ENCODE results near the gene YPEL5. TPM values are rescaled to one million over a fixed set of nuclear protein-coding genes. Genes with fewer than 3 reads are reported as not detected.

The YPEL5 gene
- total RNA-seq, 4 donors from 2014 or later, result 42.8 to 88.1 (median 80.5) TPM

DNA sequence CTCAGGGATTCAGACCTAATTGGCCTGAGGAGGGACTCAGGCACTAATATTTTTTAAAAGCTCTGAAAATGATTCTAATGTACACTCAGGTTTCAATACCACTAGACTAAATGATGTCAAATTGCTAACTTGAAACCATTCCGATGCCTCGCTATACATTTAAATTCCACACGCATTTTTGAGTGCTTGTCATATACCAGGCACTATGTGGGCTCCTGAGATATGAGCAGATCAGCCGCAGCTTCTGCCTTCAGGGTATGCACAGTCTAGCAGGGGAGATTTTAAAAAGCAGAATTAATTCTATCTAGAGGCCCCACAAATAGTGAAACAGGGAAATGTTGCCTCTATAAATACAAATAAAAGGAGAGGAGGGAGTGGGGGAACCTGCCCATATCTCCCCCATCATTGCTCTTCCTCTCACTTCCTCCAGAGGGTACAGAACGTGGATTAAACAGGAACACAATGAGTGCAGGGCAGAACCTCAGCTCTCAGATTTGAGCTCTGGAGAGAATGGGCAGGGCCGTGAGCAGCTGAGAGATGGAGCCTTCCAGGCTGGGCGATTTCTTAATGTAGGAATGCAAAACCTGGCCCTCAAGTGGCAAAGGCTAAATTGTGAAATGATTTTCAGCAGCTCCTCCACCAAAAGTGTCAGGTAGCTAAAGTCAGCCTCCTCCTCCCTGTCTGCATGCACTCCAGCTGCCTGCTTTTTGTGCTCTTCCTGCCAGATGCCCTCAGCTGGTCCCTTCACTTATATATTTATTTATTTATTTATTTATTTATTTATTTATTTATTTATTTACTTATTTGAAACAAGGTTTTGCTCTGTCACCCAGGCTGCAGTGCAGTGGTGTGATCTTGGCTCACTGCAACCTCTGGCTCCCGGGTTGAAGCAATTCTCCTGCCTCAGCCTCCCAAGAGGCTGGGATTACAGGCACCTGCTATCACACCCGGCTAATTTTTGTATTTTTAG lies 59.9 kb downstream of the YPEL5 start:
- H3K27ac ChIP-seq, result no peak overlapping the region
- intact Hi-C loops (cut with DNase I; ENCODE audit: low total_unique reads), result no loop called here
- H3K27me3 ChIP-seq, result no peaks in the 10 kb centered on the region
- H3K36me3 ChIP-seq, result no peaks in the 10 kb centered on the region
- in situ Hi-C loops (cut with MboI; ENCODE audit: low pct_ligation_motif_present in 1 of 4, low pct_unique_long_range_greater_than_20kb in 1 of 4, low sequenced_read_pairs in 3 of 4), result loop anchor here in 3 of 4 donors (5.0 to 25.0 kb wide), 3 partner anchors 498 to 956 kb away; no protein-coding TSS in a partner anchor
- peaks cover 0 to 12% (median 7%) of the 10 kb centered on the region in 4 donors for H3K4me1 ChIP-seq
- H3K4me3 ChIP-seq, result no peak overlapping the region
- no peak for TF ChIP-seq POLR2AphosphoS5 (IDR thresholded peaks at IDR 0.05)
- TF ChIP-seq POLR2A (IDR thresholded peaks at IDR 0.05), result no peak
- TF ChIP-seq, protein P1, sequence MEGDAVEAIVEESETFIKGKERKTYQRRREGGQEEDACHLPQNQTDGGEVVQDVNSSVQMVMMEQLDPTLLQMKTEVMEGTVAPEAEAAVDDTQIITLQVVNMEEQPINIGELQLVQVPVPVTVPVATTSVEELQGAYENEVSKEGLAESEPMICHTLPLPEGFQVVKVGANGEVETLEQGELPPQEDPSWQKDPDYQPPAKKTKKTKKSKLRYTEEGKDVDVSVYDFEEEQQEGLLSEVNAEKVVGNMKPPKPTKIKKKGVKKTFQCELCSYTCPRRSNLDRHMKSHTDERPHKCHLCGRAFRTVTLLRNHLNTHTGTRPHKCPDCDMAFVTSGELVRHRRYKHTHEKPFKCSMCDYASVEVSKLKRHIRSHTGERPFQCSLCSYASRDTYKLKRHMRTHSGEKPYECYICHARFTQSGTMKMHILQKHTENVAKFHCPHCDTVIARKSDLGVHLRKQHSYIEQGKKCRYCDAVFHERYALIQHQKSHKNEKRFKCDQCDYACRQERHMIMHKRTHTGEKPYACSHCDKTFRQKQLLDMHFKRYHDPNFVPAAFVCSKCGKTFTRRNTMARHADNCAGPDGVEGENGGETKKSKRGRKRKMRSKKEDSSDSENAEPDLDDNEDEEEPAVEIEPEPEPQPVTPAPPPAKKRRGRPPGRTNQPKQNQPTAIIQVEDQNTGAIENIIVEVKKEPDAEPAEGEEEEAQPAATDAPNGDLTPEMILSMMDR (IDR thresholded peaks at IDR 0.05), result no peak
- no peak for TF ChIP-seq EP300 (IDR thresholded peaks at IDR 0.05; ENCODE audit: low read depth)
- 80 to 88% methylated on average over 6 to 9 of the region's 9 CpGs for WGBS, 2 donors (ENCODE audit: low coverage in 1 of 2)
- DNase-seq, result no peak
- no peaks in the 10 kb centered on the region for H3K9me3 ChIP-seq

DNA sequence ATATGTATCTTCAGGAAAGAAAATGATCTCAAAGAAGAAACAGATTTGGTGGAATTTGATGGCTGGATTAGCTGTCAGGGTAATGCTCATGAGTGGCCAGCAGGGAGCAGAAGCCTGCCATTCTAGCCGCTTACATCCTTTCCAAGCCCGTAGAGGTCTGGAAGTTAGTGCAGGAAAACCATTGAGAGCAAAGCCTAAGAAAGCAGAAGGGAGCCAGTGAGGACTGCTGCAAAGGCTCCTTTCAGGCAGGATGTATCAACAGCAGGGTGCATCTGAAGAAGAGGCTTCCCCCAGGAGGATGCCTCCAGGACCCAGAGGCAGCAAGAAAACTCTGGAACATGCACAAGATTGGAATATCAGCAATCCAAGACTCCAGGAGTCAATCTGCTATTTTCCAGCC lies 61.6 kb downstream of the YPEL5 start:
- H3K4me1 ChIP-seq, result peaks cover 0 to 4% (median 4%) of the 10 kb centered on the region in 4 donors
- WGBS, 2 donors (ENCODE audit: low coverage in 1 of 2), result 0 to 20% methylated on average over 1 to 2 of the region's 2 CpGs

DNA sequence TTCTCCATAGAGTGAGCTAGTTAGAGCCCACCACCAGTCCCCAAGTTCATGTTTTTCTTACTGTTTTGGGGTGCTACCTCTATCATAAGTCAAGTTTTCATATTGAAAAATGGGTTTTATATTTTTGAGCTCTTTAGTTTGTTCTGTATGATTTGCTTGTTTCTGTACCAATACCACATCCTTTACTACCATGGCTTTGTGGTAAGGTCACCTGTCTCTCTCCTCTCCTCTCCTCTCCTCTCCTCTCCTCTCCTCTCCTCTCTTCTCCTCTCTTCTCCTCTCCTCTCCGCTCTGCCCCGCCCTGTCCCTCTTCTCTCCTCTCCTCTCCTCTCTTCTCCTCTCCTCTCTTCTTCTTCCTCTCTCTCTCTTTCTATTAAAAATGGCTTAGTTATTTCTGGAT lies 62.4 kb downstream of the YPEL5 start:
- peaks cover 0 to 4% (median 4%) of the 10 kb centered on the region in 4 donors for H3K4me1 ChIP-seq
- no peak for DNase-seq
- intact Hi-C loops (cut with DNase I; ENCODE audit: low total_unique reads) (loop anchor here (2.0 kb wide), 1 partner anchor 498 kb away; no protein-coding TSS in a partner anchor), in situ Hi-C loops (cut with MboI; ENCODE audit: low pct_ligation_motif_present in 1 of 4, low pct_unique_long_range_greater_than_20kb in 1 of 4, low sequenced_read_pairs in 3 of 4) (loop anchor here in 3 of 4 donors (5.0 to 25.0 kb wide), 3 partner anchors 496 to 953 kb away; no protein-coding TSS in a partner anchor)
- no peaks in the 10 kb centered on the region for H3K9me3 ChIP-seq
- TF ChIP-seq, protein P1 (IDR thresholded peaks at IDR 0.05), result no peak
- TF ChIP-seq POLR2AphosphoS5 (IDR thresholded peaks at IDR 0.05) (no peak), POLR2A (IDR thresholded peaks at IDR 0.05) (no peak), EP300 (IDR thresholded peaks at IDR 0.05; ENCODE audit: low read depth) (no peak)
- no peak overlapping the region for H3K27ac ChIP-seq
- H3K27me3 ChIP-seq, result no peaks in the 10 kb centered on the region
- no peak overlapping the region for H3K4me3 ChIP-seq
- no peaks in the 10 kb centered on the region for H3K36me3 ChIP-seq
- WGBS, 2 donors (ENCODE audit: low coverage in 1 of 2), result 90 to 95% methylated on average over 2 of the region's 2 CpGs

More for the DNA sequence above, 61.6 kb downstream of the YPEL5 start:
- in situ Hi-C loops (cut with MboI; ENCODE audit: low pct_ligation_motif_present in 1 of 4, low pct_unique_long_range_greater_than_20kb in 1 of 4, low sequenced_read_pairs in 3 of 4) (loop anchor here in 3 of 4 donors (5.0 to 25.0 kb wide), 3 partner anchors 496 to 954 kb away; no protein-coding TSS in a partner anchor), intact Hi-C loops (cut with DNase I; ENCODE audit: low total_unique reads) (loop anchor here (2.0 kb wide), 1 partner anchor 498 kb away; no protein-coding TSS in a partner anchor)
- H3K9me3 ChIP-seq, result no peaks in the 10 kb centered on the region
- no peaks in the 10 kb centered on the region for H3K36me3 ChIP-seq
- TF ChIP-seq, protein P1 (IDR thresholded peaks at IDR 0.05), result peak; percentile 87 to 92 (median 90)
- TF ChIP-seq POLR2AphosphoS5 (IDR thresholded peaks at IDR 0.05), result no peak
- TF ChIP-seq EP300 (IDR thresholded peaks at IDR 0.05; ENCODE audit: low read depth), result no peak
- DNase-seq, result peak; percentile 64
- H3K27ac ChIP-seq, result no peak overlapping the region
- no peak overlapping the region for H3K4me3 ChIP-seq
- H3K27me3 ChIP-seq, result no peaks in the 10 kb centered on the region

Small RNAs within 50 kb of the gene (small RNA-seq; reads per million reads assigned to genes)
- 0 reads per million in 4 donors for gene SNORA10B

Other genes starting within 250 kb of the YPEL5 start
- gene ALK, start 225.4 kb upstream of the YPEL5 start, total RNA-seq, result under 1 TPM in 2 of 4 donors, not detected in 2; 0.32 to 0.82 TPM
- 10 to 100 TPM in 3 of 4 donors, 1 to 10 TPM in 1; 7.0 to 37.8 (median 16.3) TPM for gene LBH, start 84.5 kb downstream of the YPEL5 start, total RNA-seq

Measured in transverse colon (tissue), 4 donors.